ENCODE measurements around the gene IDH3B. TPM values are rescaled to one million over a fixed set of nuclear protein-coding genes. Genes with fewer than 3 reads are reported as not detected.

IDH3B gene
- total and polyA plus RNA-seq, 2 of the 8 experiments (the other 6 are each of a cell fraction or from before 2014, with no cell fraction given): 110 to 167 TPM

DNA sequence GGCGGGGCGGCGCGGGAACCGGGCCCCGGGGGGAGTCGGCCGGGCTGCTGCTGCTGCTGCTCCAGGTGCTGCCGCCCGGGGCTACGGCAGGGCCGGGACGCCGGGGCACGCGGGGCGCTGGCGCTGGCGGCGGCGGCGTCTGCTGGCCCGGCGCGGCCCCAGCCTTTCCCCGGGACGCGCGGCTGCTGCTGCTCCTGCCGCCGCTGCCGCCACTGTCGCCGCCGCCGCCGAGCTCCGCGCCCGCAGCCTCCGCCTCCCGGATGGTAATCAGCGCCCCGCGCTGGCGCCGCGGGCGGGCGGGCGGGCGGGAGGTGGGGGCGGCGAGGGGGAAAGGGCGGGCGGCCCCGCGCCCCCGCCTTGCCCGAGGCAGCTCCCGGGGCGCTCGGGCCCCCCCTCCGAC is 28.9 kb upstream of the IDH3B start:
- WGBS, 2 experiments (ENCODE audit: extremely low coverage in 1 of 2, insufficient coverage in 1 of 2, insufficient read length in 1 of 2, insufficient replicate concordance in 2 of 2, low coverage in 1 of 2, low lambda C conversion rate in 2 of 2, missing lambda C conversion rate in 1 of 2): 0% methylated on average over 5 of the region's 64 CpGs; no CpG with 5 or more reads in 1 of the 2 experiments
- DNase-seq (ENCODE audit: low read depth in 1 of 2, low spot score in 2 of 2): no peak

More for the DNA sequence above, 28.9 kb upstream of the IDH3B start:
- Histone ChIP-seq H3K9ac (replicated peaks in 1 of 4; ENCODE audit: extremely low read depth in 1 of 4, low read depth in 3 of 4, low read length in 3 of 4) (no peak overlapping the region), H3K4me3 (ENCODE audit: extremely low read depth in 1 of 4, insufficient read depth in 2 of 4, low read depth in 3 of 4, low read length in 4 of 4) (peak overlapping the region in 1 of 4 experiments; percentile 37; a peak in 1 of 8 replicates), H2BK15ac (ENCODE audit: low read length) (no peak overlapping the region), H3K79me2 (ENCODE audit: control insufficient read depth in 1 of 2, insufficient read depth in 2 of 2, low read length in 2 of 2) (no peaks in the 10 kb centered on the region), H3K4me1 (replicated peaks in 1 of 4; ENCODE audit: control insufficient read depth in 3 of 4, insufficient read depth in 4 of 4, low read length in 3 of 4) (peaks cover 0 to 29% (median 13%) of the 10 kb centered on the region in 4 experiments; a peak in 6 of 7 replicates), H2BK120ac (replicated peaks; ENCODE audit: low read depth, low read length) (no peak overlapping the region), H2AK5ac (ENCODE audit: low read depth, low read length) (no peak overlapping the region), H2BK20ac (ENCODE audit: low read length) (no peak overlapping the region), H4K91ac (replicated peaks; ENCODE audit: insufficient read length, low read length) (no peak overlapping the region), H3K56ac (replicated peaks; ENCODE audit: insufficient read length, low read depth, low read length) (no peak overlapping the region), H4K20me1 (replicated peaks in 1 of 2; ENCODE audit: control insufficient read depth in 1 of 2, insufficient read depth in 2 of 2, low read length in 2 of 2) (peaks cover 5 to 9% of the 10 kb centered on the region in 2 experiments), H3K9me3 (ENCODE audit: insufficient read depth in 2 of 2, low read depth in 1 of 2, low read length in 1 of 2) (no peaks in the 10 kb centered on the region), H3K23me2 (ENCODE audit: low read depth, low read length) (peaks cover 3% of the 10 kb centered on the region; the same call in 1 of the 2 replicates), H3K14ac (ENCODE audit: insufficient read length) (no peak overlapping the region), H3K79me1 (ENCODE audit: low read depth, low read length) (no peaks in the 10 kb centered on the region), H2BK5ac (ENCODE audit: low read depth, low read length) (no peak overlapping the region), H3K23ac (ENCODE audit: insufficient read length) (no peak overlapping the region), H4K8ac (ENCODE audit: extremely low read depth, insufficient read depth, low read length) (no peak overlapping the region), H4K5ac (ENCODE audit: insufficient read length, low read depth, low read length) (no peak overlapping the region), H2AFZ (ENCODE audit: low read length) (no peak overlapping the region), H3K27me3 (replicated peaks in 1 of 4; ENCODE audit: control insufficient read depth in 3 of 4, extremely low read depth in 1 of 4, insufficient read depth in 3 of 4, low read length in 3 of 4) (peaks cover 54 to 86% (median 77%) of the 10 kb centered on the region in 4 experiments), H2BK12ac (ENCODE audit: low read depth, low read length) (no peak overlapping the region), H3K18ac (ENCODE audit: extremely low read depth, low read length) (no peak overlapping the region), H3K36me3 (ENCODE audit: control insufficient read depth in 2 of 4, insufficient read depth in 4 of 4, low read length in 3 of 4) (no peaks in the 10 kb centered on the region; a peak in 1 of 8 replicates), H3K27ac (ENCODE audit: low read depth, low read length) (no peak overlapping the region), H3K4ac (replicated peaks; ENCODE audit: insufficient read length, low read depth, low read length) (no peak overlapping the region), H3K4me2 (ENCODE audit: insufficient read depth in 1 of 2, low read depth in 2 of 2, low read length in 2 of 2) (no peak overlapping the region; a peak in 2 of 4 replicates)
- FAIRE-seq: no peak
- ChIA-PET POLR2A (ENCODE audit: partially characterized antibody) (interaction anchor here (1.0 to 2.8 kb wide), 5 partner anchors 16 to 147 kb away, joined by 3 to 8 read pairs (median 4); partner anchors contain the start of genes NOP56, PCED1A and VPS16), CTCF (ENCODE audit: partially characterized antibody) (interaction anchor here (1.2 to 9.2 kb wide), 5 partner anchors 21 to 60 kb away, joined by 3 to 151 read pairs (median 4); no protein-coding TSS in a partner anchor)
- TF ChIP-seq, protein P1, sequence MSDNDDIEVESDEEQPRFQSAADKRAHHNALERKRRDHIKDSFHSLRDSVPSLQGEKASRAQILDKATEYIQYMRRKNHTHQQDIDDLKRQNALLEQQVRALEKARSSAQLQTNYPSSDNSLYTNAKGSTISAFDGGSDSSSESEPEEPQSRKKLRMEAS (IDR thresholded peaks at IDR 0.05): no peak

All from H1 (cell line).